ENCODE measurements around the gene DPEP3.
"Not testable (repeated sequence)": the region's sequence is repeated elsewhere in the genome, so short reads cannot be mapped to it uniquely, and the experiment has no call there.

The DPEP3 gene

GRCh38 chr16:67943619-67944504 is 36.4 kb downstream of the DPEP3 start, which contains the start of gene LCAT:
TSS of gene LCAT (minus strand) at chr16:67944120. CDS start at chr16:67944101, 19 bp downstream.
- DNase-seq (ENCODE audit: low read depth) = no peak

GRCh38 chr16:67943256-67943618 is 37.1 kb downstream of the DPEP3 start:
- DNase-seq (ENCODE audit: low read depth) = no peak

GRCh38 chr16:67942510-67943255 is 37.6 kb downstream of the DPEP3 start:
- DNase-seq (ENCODE audit: low read depth) = no peak

- DNase-seq (ENCODE audit: low read depth) = no peak
Observed at GRCh38 chr16:67942200-67942509, 38.1 kb downstream of the DPEP3 start.

GRCh38 chr16:67941469-67942199 is 38.7 kb downstream of the DPEP3 start:
- no peak for DNase-seq (ENCODE audit: low read depth)

- no peak for DNase-seq (ENCODE audit: low read depth)
Observed at GRCh38 chr16:67940446-67941089, 39.7 kb downstream of the DPEP3 start.

GRCh38 chr16:67939507-67940445 is 40.5 kb downstream of the DPEP3 start:
- no peak for DNase-seq (ENCODE audit: low read depth)

GRCh38 chr16:67937713-67938112 is 42.6 kb downstream of the DPEP3 start:
- not testable (repeated sequence) for DNase-seq (ENCODE audit: low read depth)

GRCh38 chr16:67936880-67937605 is 43.3 kb downstream of the DPEP3 start:
- no peak for DNase-seq (ENCODE audit: low read depth)

- peak; percentile 61 for DNase-seq (ENCODE audit: low read depth)
Observed at GRCh38 chr16:67936124-67936879, 44.0 kb downstream of the DPEP3 start, which contains the start of gene PSMB10. TSS of gene PSMB10 (minus strand) at chr16:67936850. CDS start at chr16:67936749, 101 bp downstream.

- peak; percentile 91 for DNase-seq (ENCODE audit: low read depth)
Observed at GRCh38 chr16:67935402-67936123, 44.7 kb downstream of the DPEP3 start.

- no peak for DNase-seq (ENCODE audit: low read depth)
Observed at GRCh38 chr16:67935101-67935401, 45.2 kb downstream of the DPEP3 start.

- no peak for DNase-seq (ENCODE audit: low read depth)
Observed at GRCh38 chr16:67934306-67935100, 45.8 kb downstream of the DPEP3 start.

GRCh38 chr16:67933805-67934204 is 46.5 kb downstream of the DPEP3 start:
- no peak for DNase-seq (ENCODE audit: low read depth)

GRCh38 chr16:67932462-67932840 is 47.8 kb downstream of the DPEP3 start:
- DNase-seq (ENCODE audit: low read depth) = no peak

GRCh38 chr16:67931712-67932461 is 48.4 kb downstream of the DPEP3 start, which contains the start of gene CTRL:
TSS of gene CTRL (minus strand) at chr16:67931862. CDS start at chr16:67931852, 10 bp downstream.
- no peak for DNase-seq (ENCODE audit: low read depth)

GRCh38 chr16:67930678-67931211 is 49.6 kb downstream of the DPEP3 start:
- DNase-seq (ENCODE audit: low read depth) = no peak
